GM21423 (cell line): Measurements from ENCODE around the gene HCRTR2.
"Not testable (repeated sequence)": the region's sequence is repeated elsewhere in the genome, so short reads cannot be mapped to it uniquely, and the experiment has no call there.

Source experiments
- ATAC-seq: cut with Tn5 transposase; IDR thresholded peaks from one replicate; pipeline ENCODE4 v1.9.1; 2021; ENCODE audit warnings: mild to moderate bottlenecking, moderate library complexity; ENCODE audit not compliant: unreplicated experiment

Gene HCRTR2

GRCh38 chr6:55174211-55175026 lies at the start of gene HCRTR2:
Gene HCRTR2 (plus strand): TSS chr6:55174515. CDS start chr6:55174588, 73 bp downstream.
- ATAC-seq, result no peak

DNA sequence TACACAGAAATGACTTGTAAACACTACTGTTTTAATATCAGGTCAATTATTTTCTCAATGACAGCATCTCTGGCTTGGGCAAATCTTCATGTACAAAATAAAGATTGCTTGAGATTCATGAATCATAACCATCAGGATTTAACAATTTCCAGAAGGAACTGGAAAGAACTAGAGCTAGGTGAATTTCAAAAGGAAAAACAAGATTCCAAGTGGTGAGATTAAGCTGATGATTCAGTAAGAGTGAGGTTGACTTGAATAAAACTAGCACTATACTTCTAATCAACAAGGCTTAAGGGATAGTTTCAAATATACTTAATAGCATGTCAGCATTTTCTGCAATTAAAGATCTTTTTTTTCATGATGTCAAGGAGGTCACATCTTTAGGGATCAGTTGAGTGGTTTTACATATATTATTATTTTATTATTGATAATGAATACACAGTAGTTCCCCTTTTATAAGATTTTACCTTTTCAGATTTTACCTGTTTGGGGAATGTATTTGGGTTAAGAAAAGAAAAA lies 43.5 kb upstream of the HCRTR2 start:
- no peak for ATAC-seq

GRCh38 chr6:55131616-55132015 lies 42.7 kb upstream of the HCRTR2 start:
- no peak for ATAC-seq

- no peak for ATAC-seq
Observed at GRCh38 chr6:55136916-55137315, 37.4 kb upstream of the HCRTR2 start.

GRCh38 chr6:55137929-55138693 lies 36.2 kb upstream of the HCRTR2 start:
- no peak for ATAC-seq

GRCh38 chr6:55141611-55142010 lies 32.7 kb upstream of the HCRTR2 start:
- no peak for ATAC-seq

GRCh38 chr6:55142610-55143009 lies 31.7 kb upstream of the HCRTR2 start:
- ATAC-seq, result no peak

GRCh38 chr6:55153284-55153683 lies 21.0 kb upstream of the HCRTR2 start:
- no peak for ATAC-seq

- ATAC-seq, result not testable (repeated sequence)
Observed at GRCh38 chr6:55158784-55159183, 15.5 kb upstream of the HCRTR2 start.

DNA sequence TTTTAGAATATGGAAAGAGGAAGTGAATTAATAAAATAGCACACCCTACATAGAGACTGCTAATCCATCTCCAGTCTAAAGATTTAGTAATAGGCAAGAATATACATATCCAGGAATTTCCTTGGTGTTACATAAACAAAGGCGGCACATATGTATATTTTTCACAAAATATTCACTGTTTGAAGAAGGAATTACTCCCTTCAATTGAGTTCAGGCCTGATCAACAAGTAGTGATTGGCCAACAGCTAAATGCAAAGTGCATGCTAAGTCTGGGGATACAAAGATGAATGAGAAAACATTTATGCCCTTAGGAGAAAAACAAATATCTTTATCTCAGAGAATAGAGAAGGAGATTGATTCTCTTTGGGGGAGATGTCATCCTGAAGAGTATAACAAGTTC lies 6.5 kb upstream of the HCRTR2 start:
- no peak for ATAC-seq

GRCh38 chr6:55175078-55176049 lies 1.0 kb downstream of the HCRTR2 start:
- ATAC-seq, result no peak

GRCh38 chr6:55176958-55177357 lies 2.6 kb downstream of the HCRTR2 start:
- ATAC-seq, result no peak

DNA sequence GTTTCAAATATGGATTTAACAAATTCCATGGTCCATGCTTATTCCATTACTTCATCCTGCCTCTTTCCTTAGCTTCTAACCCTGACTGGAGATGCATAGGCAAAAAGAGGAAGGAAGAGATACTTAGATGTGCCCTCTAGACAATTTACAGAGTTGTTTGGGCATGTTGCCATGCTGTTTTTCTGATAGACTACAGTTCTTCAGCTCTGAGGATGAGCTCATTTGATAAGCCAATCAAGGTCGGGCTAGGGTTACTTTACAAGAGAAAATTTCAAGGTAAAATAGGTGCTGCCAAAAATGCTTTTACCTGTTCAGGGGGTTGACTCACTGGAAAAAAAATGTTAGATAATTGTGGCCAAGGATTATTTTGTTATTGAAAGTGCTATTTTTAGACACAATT lies 5.9 kb downstream of the HCRTR2 start:
- ATAC-seq, result no peak

DNA sequence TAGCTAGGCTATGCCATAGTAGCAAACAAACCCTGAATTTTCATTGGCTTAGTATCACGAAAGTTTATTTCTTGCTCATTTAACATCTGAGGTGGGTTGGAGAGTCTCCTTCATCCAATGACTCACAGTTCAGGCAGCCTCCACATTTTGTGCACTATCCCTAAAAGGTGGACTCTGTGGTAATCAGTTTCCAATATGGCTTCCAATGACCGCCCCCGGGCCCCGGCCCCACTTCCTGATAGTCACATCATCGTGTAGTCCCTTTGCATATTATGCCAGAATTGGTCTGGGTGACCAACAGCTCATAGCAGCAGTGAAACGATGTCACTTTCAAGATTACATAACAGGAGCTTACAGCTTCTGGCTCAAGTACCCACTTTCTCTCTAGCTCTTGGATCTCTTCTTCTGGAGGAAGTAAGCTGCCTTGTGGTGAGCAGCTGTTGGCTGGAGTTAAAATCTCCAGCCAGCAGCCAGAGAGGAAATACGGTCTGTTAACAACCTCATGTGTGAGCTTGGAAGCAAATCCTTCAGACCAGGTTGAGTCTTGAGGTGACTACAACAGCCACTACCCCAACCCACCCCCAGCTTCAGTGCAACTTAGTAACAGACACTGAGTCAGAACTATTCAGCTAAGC lies 7.8 kb downstream of the HCRTR2 start:
- ATAC-seq, result no peak

GRCh38 chr6:55184782-55185530 lies 10.6 kb downstream of the HCRTR2 start:
- no peak for ATAC-seq

GRCh38 chr6:55198715-55199114 lies 24.4 kb downstream of the HCRTR2 start:
- ATAC-seq, result no peak

DNA sequence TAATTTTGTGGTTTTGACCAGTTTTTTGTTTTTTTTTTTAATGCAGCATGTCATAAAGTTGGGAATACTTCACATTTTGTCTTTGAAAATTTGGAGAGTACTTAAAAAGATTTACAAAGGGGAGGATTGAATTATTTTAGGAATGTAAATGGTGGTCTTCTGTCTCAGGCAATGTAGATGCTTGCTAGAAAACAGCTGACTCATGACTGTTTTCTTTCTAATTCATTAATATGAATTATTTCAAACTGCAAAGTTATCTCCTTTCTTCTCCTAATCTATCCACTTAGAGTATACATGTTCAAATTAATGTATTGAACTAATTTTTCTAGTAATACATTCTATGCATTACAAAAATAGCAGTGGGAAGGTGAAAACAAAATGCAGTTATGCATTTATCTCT lies 24.9 kb downstream of the HCRTR2 start:
- ATAC-seq, result no peak

GRCh38 chr6:55208478-55209458 lies 34.5 kb downstream of the HCRTR2 start:
- no peak for ATAC-seq
